GM18861 (cell line): ENCODE data around the gene LAMB4.

Experiments
- ATAC-seq: cut with Tn5 transposase; IDR thresholded peaks from one replicate; pipeline ENCODE4 v1.9.1; 2021; ENCODE audit not compliant: unreplicated experiment

The LAMB4 gene

GRCh38 chr7:108130261-108130660 lies at the start of gene LAMB4:
TSS of gene LAMB4 (minus strand) at chr7:108130361. CDS start at chr7:108123164, 7,197 bp downstream.
- ATAC-seq = no peak

DNA sequence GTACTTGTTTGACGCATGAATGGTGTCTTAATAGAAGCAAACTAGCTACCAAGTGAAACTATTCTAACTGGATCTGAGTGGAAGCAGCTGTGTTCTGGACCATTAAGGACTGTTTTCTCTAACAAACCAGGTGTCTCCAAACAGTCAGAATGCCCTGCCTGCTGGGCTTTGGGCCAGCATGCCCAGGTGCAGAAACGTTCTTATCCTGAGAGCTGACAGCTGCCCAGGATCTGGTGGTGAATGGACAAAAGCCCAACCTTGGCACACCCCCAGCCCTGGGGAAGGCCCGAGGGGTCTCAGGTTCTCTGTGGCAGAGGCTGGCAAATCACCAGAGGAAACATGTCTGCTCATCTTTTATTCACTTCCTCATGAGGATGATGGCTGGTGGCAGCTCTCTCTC lies 48.2 kb upstream of the LAMB4 start:
- no peak for ATAC-seq

- no peak for ATAC-seq
Measured at GRCh38 chr7:108171164-108171563, 41.0 kb upstream of the LAMB4 start.

DNA sequence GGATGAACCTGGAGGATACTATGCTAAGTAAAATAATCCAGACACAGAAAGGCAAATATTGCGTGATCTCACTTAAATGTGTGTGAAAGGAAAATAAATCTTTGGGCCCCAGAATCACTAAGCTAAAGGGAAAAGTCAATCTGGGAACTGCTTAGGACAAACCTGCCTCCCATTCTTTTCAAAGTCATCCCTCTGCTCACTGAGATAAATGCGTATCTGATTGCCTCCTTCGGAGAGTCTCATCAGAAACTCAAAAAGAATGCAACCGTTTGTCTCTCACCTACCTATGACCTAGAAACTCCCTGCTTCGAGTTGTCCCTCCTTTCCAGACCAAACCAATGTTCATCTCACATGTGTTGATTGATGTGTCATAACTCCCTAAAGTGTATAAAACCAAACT lies 40.1 kb upstream of the LAMB4 start:
- ATAC-seq = no peak

GRCh38 chr7:108167460-108167859 lies 37.3 kb upstream of the LAMB4 start:
- ATAC-seq = no peak

- ATAC-seq = no peak
Measured at GRCh38 chr7:108166687-108167086, 36.5 kb upstream of the LAMB4 start.

DNA sequence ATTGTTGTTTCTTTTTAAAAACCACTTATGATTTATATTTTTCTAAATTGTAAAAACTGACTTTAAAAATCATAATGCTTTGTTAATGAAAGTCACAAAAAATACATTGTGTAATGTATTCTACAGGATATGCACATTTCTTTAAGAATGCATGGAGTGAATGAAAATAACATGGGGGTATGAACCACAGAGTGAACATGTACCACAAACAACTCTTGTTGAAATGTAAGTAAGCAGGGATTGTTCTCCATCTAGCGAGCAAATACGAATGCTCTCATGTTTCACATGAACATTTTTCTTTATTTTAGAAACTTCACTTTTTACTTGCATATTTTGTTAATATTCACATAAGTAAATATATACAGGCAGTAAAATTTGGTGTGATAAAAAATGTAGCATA lies 35.6 kb upstream of the LAMB4 start:
- ATAC-seq = no peak

DNA sequence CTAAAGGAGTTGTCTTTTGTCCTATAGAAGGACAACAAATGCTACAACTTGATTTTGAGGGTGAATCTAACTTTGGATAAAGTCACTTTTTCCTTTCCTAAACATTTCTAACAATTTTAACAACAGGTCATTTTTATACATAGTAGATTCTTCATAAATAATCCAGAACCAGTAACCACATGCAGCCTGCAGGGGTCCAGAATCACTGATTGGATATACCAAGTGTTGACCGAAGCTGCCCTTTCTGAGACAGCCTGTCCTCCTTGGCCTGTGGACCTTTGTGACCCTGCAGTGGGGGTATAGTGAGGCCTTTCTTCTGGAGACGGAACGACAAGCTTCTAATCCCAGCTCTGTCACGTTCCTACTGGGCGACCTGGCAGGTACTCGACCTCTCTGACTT lies 34.8 kb upstream of the LAMB4 start:
- no peak for ATAC-seq

- no peak for ATAC-seq
Measured at GRCh38 chr7:108164342-108164741, 34.2 kb upstream of the LAMB4 start.

GRCh38 chr7:108158776-108159175 lies 28.6 kb upstream of the LAMB4 start:
- ATAC-seq = no peak

DNA sequence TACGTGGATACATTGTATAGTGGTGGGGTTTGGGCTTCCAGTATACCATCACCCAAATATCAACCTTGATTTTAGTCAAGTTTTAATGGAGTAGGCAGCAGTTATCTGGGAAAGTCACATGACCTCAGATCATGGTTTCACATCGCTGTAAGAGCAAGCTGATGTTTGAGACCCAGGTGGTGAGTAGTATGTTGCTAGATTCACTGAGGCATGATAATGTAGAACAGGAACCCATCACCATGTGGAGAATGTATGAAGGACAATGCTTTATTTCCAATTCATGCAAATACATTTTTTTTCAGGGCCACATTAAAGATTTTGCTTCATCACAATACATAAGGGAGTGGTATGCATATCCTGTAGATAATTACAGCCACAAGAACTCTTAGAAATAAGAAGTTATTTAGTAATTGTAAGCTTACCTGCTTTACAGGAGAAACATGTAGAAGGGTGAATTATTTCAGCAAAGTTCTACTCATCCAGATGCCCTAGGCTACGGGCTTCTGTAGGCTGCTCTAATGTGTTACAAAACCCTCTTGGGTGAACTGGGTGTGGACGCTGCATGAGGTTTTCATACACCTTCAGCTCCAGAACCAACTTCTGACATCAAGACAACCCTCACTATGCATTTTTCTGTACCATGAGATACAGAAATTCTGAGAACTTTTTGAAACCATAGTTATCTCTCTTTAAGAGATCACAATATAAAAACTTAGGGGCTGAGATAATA lies 27.6 kb upstream of the LAMB4 start:
- no peak for ATAC-seq

DNA sequence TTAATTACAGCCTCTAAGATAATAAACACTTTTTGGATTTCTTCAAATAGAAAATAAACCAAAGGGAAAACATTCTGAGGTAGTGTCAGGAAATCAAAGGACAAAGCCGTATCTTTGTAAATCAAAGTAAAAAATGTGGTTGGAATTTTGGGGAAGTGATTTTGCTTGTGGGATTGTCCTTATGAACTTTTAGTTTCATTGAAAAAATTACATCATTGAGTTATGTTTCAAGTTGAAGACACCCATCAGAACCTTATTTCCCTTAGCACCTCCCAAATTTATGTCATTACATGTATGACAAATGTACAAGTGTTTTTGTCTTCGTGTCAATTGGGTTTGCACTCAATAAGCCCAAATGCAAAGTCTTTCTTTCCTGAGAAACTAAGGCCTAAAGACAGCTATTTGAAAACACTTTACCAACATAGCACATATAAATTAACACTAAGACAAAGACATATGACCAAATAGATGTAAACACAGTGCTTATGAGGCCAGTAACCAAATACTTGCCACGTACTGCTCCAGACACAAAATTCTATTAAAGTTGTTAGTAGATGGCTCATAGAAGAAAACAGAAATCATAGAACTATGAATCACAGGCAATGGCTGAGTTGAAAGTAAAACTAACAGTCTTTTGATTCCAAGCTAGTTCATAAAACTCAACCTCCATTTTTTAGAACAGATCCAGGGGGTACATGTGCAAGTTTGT lies 26.9 kb upstream of the LAMB4 start:
- no peak for ATAC-seq

- no peak for ATAC-seq
Measured at GRCh38 chr7:108152198-108152597, 22.0 kb upstream of the LAMB4 start.

- no peak for ATAC-seq
Measured at GRCh38 chr7:108149908-108150307, 19.7 kb upstream of the LAMB4 start.

DNA sequence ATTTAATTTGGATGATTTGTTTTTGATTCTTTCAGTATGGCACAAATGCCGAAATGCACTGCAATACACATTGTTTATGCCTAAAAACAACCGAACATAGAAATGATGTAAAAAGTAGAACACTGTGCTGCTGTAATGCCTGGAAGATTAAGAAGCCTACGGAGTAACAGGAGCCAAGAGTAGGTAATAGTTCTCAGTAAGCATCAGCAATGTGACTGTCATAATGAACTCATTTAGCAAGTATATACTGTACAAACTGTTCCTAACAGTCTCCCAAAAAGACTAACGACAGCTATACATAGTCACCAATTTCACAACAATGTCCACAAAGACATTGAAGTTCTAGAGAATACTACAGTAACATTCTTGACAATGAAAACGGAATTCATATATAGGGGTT lies 19.0 kb upstream of the LAMB4 start:
- ATAC-seq = no peak

GRCh38 chr7:108147031-108147563 lies 16.9 kb upstream of the LAMB4 start:
- ATAC-seq = no peak

DNA sequence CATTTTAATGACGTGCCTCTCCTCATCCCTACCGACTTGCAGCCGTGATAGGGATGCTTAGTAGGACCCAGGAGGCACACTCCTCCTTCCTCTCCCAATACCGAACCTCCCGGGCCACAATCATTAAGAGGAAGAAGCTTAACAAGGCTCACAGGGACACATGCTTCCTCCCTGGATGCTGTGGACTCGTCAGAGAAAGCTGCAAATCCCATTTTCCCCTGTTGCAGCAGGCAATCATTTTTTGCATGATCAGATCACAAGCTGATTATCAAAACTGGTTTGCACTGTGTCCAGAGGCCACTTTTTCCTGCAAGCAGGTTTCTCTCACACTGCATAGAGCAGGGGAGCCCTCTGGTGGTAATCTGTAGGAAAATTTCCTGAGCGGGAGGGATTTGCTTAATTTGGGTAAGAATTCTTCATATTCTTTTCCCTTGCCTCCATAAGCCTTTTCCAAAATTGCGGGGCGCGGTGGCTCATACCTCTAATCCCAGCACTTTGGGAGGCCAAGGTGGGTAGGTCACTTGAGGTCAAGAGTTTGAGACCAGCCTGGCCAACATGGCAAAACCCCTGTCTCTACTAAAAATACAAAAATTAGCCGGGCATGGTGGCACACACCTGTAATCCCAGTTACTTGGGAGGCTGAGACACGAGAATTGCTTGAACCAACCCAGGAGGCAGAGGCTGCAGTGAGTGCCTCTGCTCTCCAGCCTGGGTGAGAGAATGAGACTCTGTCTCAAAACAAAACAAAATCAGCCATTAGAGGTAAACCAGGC lies 16.1 kb upstream of the LAMB4 start:
- no peak for ATAC-seq

GRCh38 chr7:108145401-108145800 lies 15.2 kb upstream of the LAMB4 start:
- no peak for ATAC-seq

- ATAC-seq = no peak
Measured at GRCh38 chr7:108144931-108145330, 14.8 kb upstream of the LAMB4 start.

DNA sequence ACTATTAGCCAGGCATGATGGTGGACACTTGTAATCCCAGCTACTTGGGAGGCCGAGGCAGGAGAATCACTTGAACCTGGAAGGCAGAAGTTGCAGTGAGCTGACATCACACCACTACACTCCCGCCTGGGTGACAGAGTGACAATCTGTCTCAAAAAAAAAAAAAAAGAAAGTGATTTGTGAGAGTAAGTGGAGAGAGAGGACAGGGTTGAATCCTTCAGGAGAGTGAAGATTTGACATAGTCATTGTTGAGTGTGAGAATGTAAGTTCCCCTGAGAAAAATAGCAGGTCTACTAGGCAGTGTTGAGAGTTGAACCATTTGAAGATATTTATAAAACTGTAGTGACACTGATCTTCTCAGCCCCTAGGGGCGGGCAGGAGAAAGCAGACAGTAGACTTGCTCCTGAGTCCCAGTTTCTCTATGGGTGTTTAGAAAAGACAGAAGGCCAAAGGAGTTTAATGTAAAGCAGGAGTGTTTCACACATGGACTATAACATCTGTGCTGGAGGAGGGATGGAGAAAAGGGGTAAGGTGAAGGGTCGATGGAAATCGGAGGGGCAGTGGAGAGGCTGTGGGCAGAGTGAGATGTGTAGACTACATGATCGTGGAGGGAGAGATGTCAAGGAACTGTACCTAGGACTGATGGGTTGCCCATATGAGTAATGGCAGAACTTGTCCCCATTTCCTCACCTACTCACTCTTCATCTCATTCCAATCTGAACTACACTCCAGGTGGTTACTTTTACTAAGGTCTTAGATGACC lies 13.7 kb upstream of the LAMB4 start:
- no peak for ATAC-seq

- no peak for ATAC-seq
Measured at GRCh38 chr7:108142675-108143259, 12.6 kb upstream of the LAMB4 start.
